CD4-positive, alpha-beta T cell treated with Interleukin-21 for 1 hour (primary cell): ENCODE results near the gene DHH.

Experiments used
- DNase-seq: peaks from one replicate; pipeline ENCODE4 v3.0.0-alpha.2; 2020

Gene DHH

DNA sequence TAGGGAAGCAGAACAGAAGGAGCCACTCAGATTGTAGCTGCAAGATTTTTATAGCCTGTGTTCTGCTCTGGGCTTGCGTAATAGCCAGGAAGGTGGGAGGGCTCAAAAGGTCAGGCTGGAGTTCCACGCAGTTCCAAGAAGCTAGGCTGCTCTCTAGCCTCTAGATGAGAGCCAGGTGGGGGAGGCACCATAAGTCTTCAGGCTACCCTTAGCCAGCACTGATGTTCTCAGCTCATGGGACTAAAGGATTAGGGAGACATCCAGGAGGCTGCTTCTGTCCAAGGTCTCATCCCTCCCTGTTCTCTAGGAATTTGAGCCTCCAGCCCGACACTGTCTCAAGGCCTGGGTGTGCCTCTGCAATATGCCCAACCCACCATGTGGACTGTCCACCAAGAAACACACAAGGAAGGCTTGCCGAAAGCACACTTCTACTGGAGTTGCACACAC lies 14.4 kb upstream of the DHH start:
- no peak for DNase-seq

DNA sequence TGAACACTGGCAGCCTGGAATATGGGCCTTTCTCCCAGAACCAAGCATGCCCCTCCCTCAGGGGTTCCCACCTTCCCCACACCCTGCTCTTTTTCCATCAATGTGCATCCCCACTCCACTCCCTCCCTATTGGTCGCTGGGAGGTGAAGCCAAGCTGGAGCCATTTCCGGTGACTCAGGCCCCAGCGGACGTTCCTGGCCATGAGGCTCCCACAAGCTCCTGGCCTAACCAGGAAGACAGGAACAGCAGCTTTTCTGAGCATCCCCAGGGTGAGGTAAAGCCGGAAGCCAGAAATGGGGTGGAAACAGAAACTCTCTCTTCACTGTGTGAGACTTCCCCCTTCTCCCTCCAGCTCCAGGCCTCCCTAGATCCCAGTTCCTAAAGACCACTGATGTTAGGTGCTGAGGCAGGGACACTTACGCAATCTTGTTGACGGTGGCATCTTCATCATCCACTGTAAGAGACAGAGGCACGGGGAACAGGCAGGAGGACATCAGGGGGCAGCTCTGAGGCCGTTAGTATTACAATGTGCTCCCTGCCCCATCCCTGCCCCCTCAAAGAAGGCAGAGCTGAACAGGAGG lies 11.0 kb upstream of the DHH start:
- DNase-seq, result no peak

- DNase-seq, result no peak
Measured at GRCh38 chr12:49104822-49105221, 10.2 kb upstream of the DHH start.

GRCh38 chr12:49100380-49100779 lies 5.8 kb upstream of the DHH start:
- no peak for DNase-seq

- no peak for DNase-seq
Measured at GRCh38 chr12:49098703-49099102, 4.1 kb upstream of the DHH start.

GRCh38 chr12:49098035-49098451 lies 3.4 kb upstream of the DHH start:
- peak; percentile 74 for DNase-seq

DNA sequence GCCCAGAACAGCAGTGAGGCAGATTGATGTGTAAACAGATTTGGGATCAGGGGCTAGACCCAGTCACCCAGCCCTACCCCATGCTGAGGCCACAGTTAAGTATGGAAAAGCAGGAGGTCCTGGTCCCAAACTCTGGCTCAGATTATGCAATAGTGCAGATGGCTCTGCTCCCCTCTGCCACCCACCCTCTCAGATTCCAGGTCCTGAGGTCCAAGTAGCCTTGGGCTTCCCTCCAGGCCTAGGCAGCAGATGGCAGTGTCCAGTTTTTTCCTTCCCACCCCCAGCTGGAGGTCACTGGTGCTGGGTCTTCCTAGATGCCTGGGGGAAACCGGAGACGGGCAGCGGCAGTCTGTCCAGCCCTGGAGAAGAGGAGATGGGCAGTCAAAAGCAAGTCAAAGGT lies 2.8 kb upstream of the DHH start:
- DNase-seq, result no peak

GRCh38 chr12:49094975-49095365 lies 369 bp upstream of the DHH start:
- no peak for DNase-seq

DNA sequence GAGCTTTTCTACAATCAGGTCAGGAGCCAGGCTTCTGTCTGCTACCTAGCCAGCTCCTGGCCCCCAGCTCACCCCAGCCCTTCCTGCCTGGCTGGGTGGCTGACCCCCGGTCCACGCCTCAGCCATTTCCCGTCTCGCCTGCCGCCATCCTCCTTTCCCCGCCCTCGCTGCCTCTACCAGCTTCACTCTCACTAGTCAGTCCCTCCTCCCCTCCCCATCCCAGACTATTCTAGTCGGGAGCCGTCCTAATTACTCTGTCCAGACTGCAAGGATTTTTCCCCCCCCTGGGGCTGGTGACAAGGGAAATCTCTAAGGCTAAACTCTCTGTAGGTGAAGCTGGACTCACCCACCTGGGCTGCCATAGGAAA lies 825 bp downstream of the DHH start:
- DNase-seq, result no peak

- no peak for DNase-seq
Measured at GRCh38 chr12:49092816-49093406, 1.7 kb downstream of the DHH start.

DNA sequence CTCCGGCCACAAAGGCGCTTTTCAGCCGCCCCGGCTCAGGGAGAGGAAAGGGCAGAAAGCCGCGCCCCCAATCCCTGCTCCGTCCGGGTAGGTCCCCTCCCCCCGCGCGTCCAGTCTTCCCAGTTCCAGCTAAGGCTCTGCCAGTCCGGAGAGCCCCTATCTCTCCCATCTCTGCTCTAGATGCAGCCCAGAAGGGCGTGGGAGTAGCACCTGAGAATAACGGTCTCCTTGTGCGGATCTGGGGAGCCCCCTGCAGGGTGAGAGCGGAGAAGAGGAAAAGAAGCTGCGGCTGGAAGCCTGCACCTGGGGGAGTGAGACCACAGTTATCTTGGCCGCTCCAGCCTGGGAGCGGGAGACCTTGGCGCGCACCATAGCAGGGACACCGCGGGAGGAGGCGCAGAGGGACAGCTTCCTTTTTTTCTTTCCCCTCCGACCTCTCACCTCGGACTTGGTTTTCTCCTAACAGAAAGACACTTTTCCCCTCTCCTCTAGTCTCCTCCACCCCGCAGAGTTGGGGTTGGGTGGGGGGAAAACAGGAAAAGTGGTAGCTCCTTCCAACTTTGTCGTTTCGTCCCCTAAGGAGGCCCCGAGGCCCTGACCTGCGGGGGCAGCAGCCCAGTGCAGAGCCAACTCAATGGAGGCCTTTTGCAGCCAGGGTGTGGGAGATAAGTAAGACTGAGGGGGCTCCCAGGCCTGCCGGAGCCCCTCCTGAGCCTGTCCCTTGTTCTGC lies 2.4 kb downstream of the DHH start:
- peak; percentile 61 for DNase-seq

GRCh38 chr12:49091836-49092085 lies 2.8 kb downstream of the DHH start:
- no peak for DNase-seq

GRCh38 chr12:49091056-49091835 lies 3.4 kb downstream of the DHH start:
- no peak for DNase-seq

GRCh38 chr12:49089821-49090773 lies 4.5 kb downstream of the DHH start:
- DNase-seq, result peak; percentile 38

- no peak for DNase-seq
Measured at GRCh38 chr12:49088932-49089330, 5.7 kb downstream of the DHH start.

GRCh38 chr12:49088150-49088931 lies 6.3 kb downstream of the DHH start:
- DNase-seq, result peak; percentile 80

DNA sequence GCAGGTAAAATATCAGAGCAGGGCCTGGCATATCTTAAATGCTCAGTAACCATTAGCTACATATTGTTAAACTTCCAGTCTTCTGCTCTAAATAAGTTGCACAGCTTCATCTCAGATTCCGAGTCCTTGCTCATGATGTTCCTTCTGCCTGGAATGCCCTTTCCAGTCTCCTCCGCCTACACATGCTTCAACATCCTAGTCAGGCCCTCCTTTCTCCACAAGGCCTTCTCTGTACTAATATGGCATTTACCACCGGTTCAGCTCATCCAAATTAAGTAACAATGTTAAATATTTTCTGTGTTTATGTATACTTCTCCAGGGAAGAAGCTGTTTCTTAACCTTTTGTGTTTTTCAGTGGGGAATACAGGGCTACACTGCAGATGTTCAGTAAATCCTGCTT lies 8.5 kb downstream of the DHH start:
- no peak for DNase-seq

DNA sequence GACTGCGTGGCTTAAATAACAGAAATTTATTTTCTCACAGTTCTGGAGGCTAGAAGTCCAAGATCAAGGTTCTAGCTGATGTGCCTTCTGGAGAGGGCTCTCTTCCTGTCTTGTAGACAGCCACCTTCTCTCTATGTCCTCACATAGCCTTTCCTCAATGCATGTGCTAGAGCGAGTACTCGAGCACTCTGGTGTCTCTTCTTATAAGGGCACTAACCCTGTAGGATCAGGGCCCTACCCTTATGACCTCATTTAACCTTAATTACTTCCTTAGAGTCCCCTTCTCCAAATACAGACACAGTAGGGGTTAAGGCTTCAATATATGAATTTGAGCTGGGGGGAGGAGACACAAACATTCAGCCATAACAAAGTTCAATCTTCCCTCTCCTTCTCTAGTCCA lies 10.2 kb downstream of the DHH start:
- no peak for DNase-seq

GRCh38 chr12:49079793-49080192 lies 14.8 kb downstream of the DHH start:
- no peak for DNase-seq

DNA sequence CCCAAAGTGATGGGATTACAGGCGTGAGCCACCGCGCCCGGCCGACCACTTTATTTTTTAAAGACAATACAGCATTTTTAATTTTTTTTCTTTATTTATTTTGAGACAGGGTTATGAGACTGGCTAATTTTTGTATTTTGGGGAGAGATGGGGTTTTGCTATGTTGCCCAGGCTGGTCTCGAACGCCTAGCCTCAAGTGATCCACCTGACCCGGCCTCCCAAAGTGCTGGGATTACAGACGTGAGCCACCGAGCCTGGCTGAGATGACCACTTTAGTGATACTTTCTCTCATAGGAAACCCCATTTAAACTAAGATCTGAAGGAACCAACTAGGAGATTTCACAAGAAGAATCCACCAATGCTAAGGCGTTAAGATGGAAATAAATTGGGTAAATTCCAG lies 23.6 kb downstream of the DHH start:
- DNase-seq, result no peak

DNA sequence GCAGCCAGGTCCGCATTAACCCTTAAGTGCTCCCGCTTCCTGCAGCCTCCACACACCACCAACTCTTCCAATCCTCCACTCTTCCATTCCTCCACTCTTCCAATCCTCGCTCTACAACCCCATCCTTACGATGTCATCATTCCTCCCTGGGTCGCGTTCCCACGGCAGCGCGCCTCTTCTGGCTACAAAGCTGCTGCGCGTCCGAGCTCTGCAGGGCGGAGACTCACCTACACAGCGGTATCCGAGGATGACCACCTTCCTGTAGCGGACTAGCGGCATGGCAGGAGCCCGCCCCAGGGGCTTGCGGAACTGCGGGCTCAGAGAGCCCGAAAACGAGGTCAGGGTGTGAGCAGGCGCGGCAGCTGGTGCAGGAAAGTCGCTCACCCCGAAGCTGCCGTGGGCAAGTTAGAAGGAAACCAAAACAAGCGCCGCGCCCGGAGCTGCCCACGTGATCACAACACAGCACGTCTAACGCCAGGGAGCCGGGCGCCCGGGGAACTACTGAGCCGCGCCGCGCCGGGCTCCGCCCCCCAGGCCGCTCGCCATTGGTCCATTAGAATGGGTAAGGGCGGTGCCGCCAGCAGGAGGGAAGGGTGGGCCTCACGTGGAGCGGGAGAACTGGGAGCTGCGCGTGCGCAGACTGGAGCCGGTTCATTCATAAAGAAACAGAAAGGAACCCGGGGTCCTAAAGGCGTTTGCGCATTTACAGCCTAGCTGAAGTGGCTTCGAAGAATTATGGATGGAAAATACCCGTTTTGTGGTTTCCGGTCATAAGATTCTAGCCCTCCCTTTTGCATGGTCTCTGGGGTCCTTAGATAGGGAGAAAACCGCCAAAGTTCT lies 24.9 kb downstream of the DHH start, which contains the start of gene RHEBL1:
TSS of gene RHEBL1 (minus strand) at position 473 of the 840 bp plus-strand sequence. CDS start at position 279, 194 bp downstream.
- DNase-seq, result peak; percentile 99
